Measurements from ENCODE around the gene CCDC90B. TPM values are rescaled to one million over a fixed set of nuclear protein-coding genes. Genes with fewer than 3 reads are reported as not detected.
A peak's percentile ranks its signal among the peaks of the same experiment; 100 is the strongest.

The CCDC90B gene
- total and polyA plus RNA-seq, 2 of the 8 experiments (the other 6 are each of a cell fraction or from before 2014, with no cell fraction given) = 21.8 to 54.5 TPM

DNA sequence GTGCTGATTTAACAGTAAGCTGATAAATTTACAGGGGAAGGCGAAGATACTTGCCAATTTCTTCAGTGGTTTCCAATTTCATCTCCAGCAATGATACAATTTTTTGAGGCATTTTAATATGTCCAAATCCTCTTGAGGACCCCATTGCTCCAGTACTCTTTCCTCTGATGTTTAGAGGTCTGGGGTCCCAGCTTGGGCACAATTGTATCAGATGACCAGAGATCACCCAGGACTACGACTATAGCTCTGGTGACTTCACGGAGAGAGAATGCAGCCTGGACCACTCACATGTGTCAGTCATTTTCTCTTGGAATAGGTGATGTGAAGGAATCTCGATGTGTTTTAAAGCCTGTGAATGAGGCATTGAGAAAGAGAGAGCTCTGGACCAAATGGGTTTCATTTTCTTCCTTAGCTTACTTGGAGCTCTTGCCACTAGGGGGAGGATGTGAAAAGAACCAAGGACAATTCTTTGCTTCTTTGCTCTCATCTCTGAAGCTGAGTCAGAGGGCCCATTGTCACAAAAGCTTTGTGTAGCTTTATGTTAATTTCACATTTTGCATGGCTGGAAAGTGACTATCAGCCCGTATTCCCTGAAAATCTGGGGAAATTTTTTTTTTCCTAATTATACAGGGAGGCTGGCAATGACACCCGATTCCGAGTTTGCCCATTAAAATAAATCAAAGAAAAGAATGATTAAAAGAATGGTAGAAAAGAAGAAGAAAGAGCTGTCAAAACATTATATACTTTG, 6.7 kb upstream of the CCDC90B start:
- H3K36me3 ChIP-seq (ENCODE audit: control insufficient read depth in 2 of 4, insufficient read depth in 4 of 4, low read length in 3 of 4) = no peaks in the 10 kb centered on the region
- H2BK120ac ChIP-seq (replicated peaks; ENCODE audit: low read depth, low read length) = no peak overlapping the region
- no peak overlapping the region for H4K5ac ChIP-seq (ENCODE audit: insufficient read length, low read depth, low read length)
- FAIRE-seq (peak; percentile 99), DNase-seq (ENCODE audit: low read depth in 1 of 2, low spot score in 2 of 2) (peak in 1 of 2 experiments; percentile 31)
- peak overlapping the region; percentile 19; the same call in 1 of the 2 replicates for H3K18ac ChIP-seq (ENCODE audit: extremely low read depth, low read length)
- H3K4me1 ChIP-seq (replicated peaks in 1 of 4; ENCODE audit: control insufficient read depth in 3 of 4, insufficient read depth in 4 of 4, low read length in 3 of 4) = peaks cover 0 to 5% (median 2%) of the 10 kb centered on the region in 4 experiments; a peak in 2 of 7 replicates
- H4K20me1 ChIP-seq (replicated peaks in 1 of 2; ENCODE audit: control insufficient read depth in 1 of 2, insufficient read depth in 2 of 2, low read length in 2 of 2) = no peaks in the 10 kb centered on the region
- H2BK15ac ChIP-seq (ENCODE audit: low read length) = no peak overlapping the region
- no peak overlapping the region for H2BK5ac ChIP-seq (ENCODE audit: low read depth, low read length)
- no peaks in the 10 kb centered on the region for H3K9me3 ChIP-seq (ENCODE audit: insufficient read depth in 2 of 2, low read depth in 1 of 2, low read length in 1 of 2)
- TF ChIP-seq CHD1 (IDR thresholded peaks at IDR 0.05; ENCODE audit: low read depth, low read length) (no peak), BACH1 (IDR thresholded peaks at IDR 0.05; ENCODE audit: low read length) (peak; percentile 46), JUND (IDR thresholded peaks at IDR 0.05; ENCODE audit: low read length) (peak; percentile 85; the same call in 1 of the 2 replicates), ASH2L (IDR thresholded peaks at IDR 0.05; ENCODE audit: low read length) (no peak), RAD21 (IDR thresholded peaks at IDR 0.05 in 1 of 2, conservative IDR thresholded peaks at IDR 0.05 in 1 of 2; ENCODE audit: low read depth in 2 of 2, low read length in 2 of 2) (peak; percentile 75 to 78)
- TF ChIP-seq, protein P1, sequence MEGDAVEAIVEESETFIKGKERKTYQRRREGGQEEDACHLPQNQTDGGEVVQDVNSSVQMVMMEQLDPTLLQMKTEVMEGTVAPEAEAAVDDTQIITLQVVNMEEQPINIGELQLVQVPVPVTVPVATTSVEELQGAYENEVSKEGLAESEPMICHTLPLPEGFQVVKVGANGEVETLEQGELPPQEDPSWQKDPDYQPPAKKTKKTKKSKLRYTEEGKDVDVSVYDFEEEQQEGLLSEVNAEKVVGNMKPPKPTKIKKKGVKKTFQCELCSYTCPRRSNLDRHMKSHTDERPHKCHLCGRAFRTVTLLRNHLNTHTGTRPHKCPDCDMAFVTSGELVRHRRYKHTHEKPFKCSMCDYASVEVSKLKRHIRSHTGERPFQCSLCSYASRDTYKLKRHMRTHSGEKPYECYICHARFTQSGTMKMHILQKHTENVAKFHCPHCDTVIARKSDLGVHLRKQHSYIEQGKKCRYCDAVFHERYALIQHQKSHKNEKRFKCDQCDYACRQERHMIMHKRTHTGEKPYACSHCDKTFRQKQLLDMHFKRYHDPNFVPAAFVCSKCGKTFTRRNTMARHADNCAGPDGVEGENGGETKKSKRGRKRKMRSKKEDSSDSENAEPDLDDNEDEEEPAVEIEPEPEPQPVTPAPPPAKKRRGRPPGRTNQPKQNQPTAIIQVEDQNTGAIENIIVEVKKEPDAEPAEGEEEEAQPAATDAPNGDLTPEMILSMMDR (IDR thresholded peaks at IDR 0.05; ENCODE audit: control extremely low read depth in 1 of 3, insufficient read depth in 1 of 3, low read depth in 1 of 3, low read length in 3 of 3) = peak in 2 of 3 experiments; percentile 60 to 83; a peak in 3 of 4 replicates
- H3K23me2 ChIP-seq (ENCODE audit: low read depth, low read length) = no peaks in the 10 kb centered on the region
- POLR2A ChIA-PET (ENCODE audit: partially characterized antibody) = interaction anchor here (0.6 kb wide), 1 partner anchor 21 kb away, joined by 4 read pairs; no protein-coding TSS in a partner anchor
- H3K4ac ChIP-seq (replicated peaks; ENCODE audit: insufficient read length, low read depth, low read length) = no peak overlapping the region
- H4K91ac ChIP-seq (replicated peaks; ENCODE audit: insufficient read length, low read length) = no peak overlapping the region
- no peak overlapping the region for H3K14ac ChIP-seq (ENCODE audit: insufficient read length)
- no peak overlapping the region for H2AK5ac ChIP-seq (ENCODE audit: low read depth, low read length)
- no peak overlapping the region for H4K8ac ChIP-seq (ENCODE audit: extremely low read depth, insufficient read depth, low read length)
- peak overlapping the region; percentile 83; the same call in 1 of the 2 replicates for H2AFZ ChIP-seq (ENCODE audit: low read length)
- no peaks in the 10 kb centered on the region for H3K79me2 ChIP-seq (ENCODE audit: control insufficient read depth in 1 of 2, insufficient read depth in 2 of 2, low read length in 2 of 2)
- no peaks in the 10 kb centered on the region for H3K79me1 ChIP-seq (ENCODE audit: low read depth, low read length)
- WGBS, 2 experiments (ENCODE audit: extremely low coverage in 1 of 2, insufficient coverage in 1 of 2, insufficient read length in 1 of 2, insufficient replicate concordance in 2 of 2, low coverage in 1 of 2, low lambda C conversion rate in 2 of 2, missing lambda C conversion rate in 1 of 2) = 49% methylated on average over 7 of the region's 7 CpGs; no CpG with 5 or more reads in 1 of the 2 experiments
- H3K27ac ChIP-seq (ENCODE audit: low read depth, low read length) = no peak overlapping the region
- H3K9ac ChIP-seq (replicated peaks in 1 of 4; ENCODE audit: extremely low read depth in 1 of 4, low read depth in 3 of 4, low read length in 3 of 4) = no peak overlapping the region
- no peaks in the 10 kb centered on the region for H3K27me3 ChIP-seq (replicated peaks in 1 of 4; ENCODE audit: control insufficient read depth in 3 of 4, extremely low read depth in 1 of 4, insufficient read depth in 3 of 4, low read length in 3 of 4)
- H2BK12ac ChIP-seq (ENCODE audit: low read depth, low read length) = no peak overlapping the region
- H3K4me2 ChIP-seq (ENCODE audit: insufficient read depth in 1 of 2, low read depth in 2 of 2, low read length in 2 of 2) = peak overlapping the region; percentile 11 to 43; a peak in 2 of 4 replicates
- H3K23ac ChIP-seq (ENCODE audit: insufficient read length) = no peak overlapping the region
- no peak overlapping the region for H3K4me3 ChIP-seq (ENCODE audit: extremely low read depth in 1 of 4, insufficient read depth in 2 of 4, low read depth in 3 of 4, low read length in 4 of 4)
- H2BK20ac ChIP-seq (ENCODE audit: low read length) = no peak overlapping the region
- CTCF ChIA-PET (ENCODE audit: partially characterized antibody) = interaction anchor here (0.6 to 8.6 kb wide), 59 partner anchors 10 to 569 kb away, joined by 3 to 69 read pairs (median 4); partner anchors contain the start of gene PCF11
- H3K56ac ChIP-seq (replicated peaks; ENCODE audit: insufficient read length, low read depth, low read length) = no peak overlapping the region

Measured in H1 (cell line).